ENCODE results near the gene GPD2.

- TF ChIP-seq POLR2A (IDR thresholded peaks at IDR 0.05; ENCODE audit: extremely low read depth, insufficient read length), result no peak
- TF ChIP-seq CTCF (IDR thresholded peaks at IDR 0.05; ENCODE audit: low read depth, low read length), result no peak
- TF ChIP-seq MYC (IDR thresholded peaks at IDR 0.05; ENCODE audit: low read depth, low read length), result no peak
Measured at GRCh38 chr2:156423674-156424282, 12.4 kb upstream of the GPD2 start.
